ENCODE data around the gene MGAT5. TPM values are rescaled to one million over a fixed set of nuclear protein-coding genes. Genes with fewer than 3 reads are reported as not detected.

MGAT5 gene
- total and polyA plus RNA-seq, 2 donors from 2014 or later: 14.3 to 40.9 TPM

GRCh38 chr2:134398300-134398699 is 144.4 kb downstream of the MGAT5 start:
- Histone ChIP-seq H3K4me1 (ENCODE audit: control insufficient read depth in 2 of 3, insufficient read depth in 2 of 3, low read depth in 1 of 3, low read length in 3 of 3) (no peaks in the 10 kb centered on the region), H3K4me3 (ENCODE audit: low read length in 3 of 3) (no peak overlapping the region), H3K27ac (ENCODE audit: low read depth in 2 of 2, low read length in 2 of 2) (no peak overlapping the region), H3K27me3 (ENCODE audit: control insufficient read depth, insufficient read depth, low read length) (no peaks in the 10 kb centered on the region), H3K36me3 (ENCODE audit: control insufficient read depth in 2 of 3, insufficient read depth in 3 of 3, low read length in 3 of 3) (peaks cover 0 to 3% (median under 1%) of the 10 kb centered on the region in 3 donors), H3K9me3 (ENCODE audit: control insufficient read depth in 2 of 3, insufficient read depth in 1 of 3, low read length in 3 of 3) (no peaks in the 10 kb centered on the region), H3K9ac (ENCODE audit: low read length in 3 of 3) (no peak overlapping the region)
- no peak for TF ChIP-seq CTCF (IDR thresholded peaks at IDR 0.05; ENCODE audit: borderline replicate concordance, extremely low read depth, insufficient read depth)
- DNase-seq (no peak), FAIRE-seq (no peak)
- intact Hi-C loops (cut with DNase I): no loop called here

GRCh38 chr2:134399096-134399495 is 145.2 kb downstream of the MGAT5 start:
- H3K36me3 ChIP-seq (ENCODE audit: control insufficient read depth in 2 of 3, insufficient read depth in 3 of 3, low read length in 3 of 3): peaks cover 0 to 4% (median 3%) of the 10 kb centered on the region in 3 donors
- H3K9ac ChIP-seq (ENCODE audit: low read length in 3 of 3): no peak overlapping the region
- H3K4me3 ChIP-seq (ENCODE audit: low read length in 3 of 3): no peak overlapping the region
- DNase-seq (no peak), FAIRE-seq (no peak)
- no peak for TF ChIP-seq CTCF (IDR thresholded peaks at IDR 0.05; ENCODE audit: borderline replicate concordance, extremely low read depth, insufficient read depth)
- no peaks in the 10 kb centered on the region for H3K27me3 ChIP-seq (ENCODE audit: control insufficient read depth, insufficient read depth, low read length)
- H3K27ac ChIP-seq (ENCODE audit: low read depth in 2 of 2, low read length in 2 of 2): no peak overlapping the region
- no peaks in the 10 kb centered on the region for H3K9me3 ChIP-seq (ENCODE audit: control insufficient read depth in 2 of 3, insufficient read depth in 1 of 3, low read length in 3 of 3)
- intact Hi-C loops (cut with DNase I): no loop called here
- no peaks in the 10 kb centered on the region for H3K4me1 ChIP-seq (ENCODE audit: control insufficient read depth in 2 of 3, insufficient read depth in 2 of 3, low read depth in 1 of 3, low read length in 3 of 3)

- no peak for TF ChIP-seq CTCF (IDR thresholded peaks at IDR 0.05; ENCODE audit: borderline replicate concordance, extremely low read depth, insufficient read depth)
- Histone ChIP-seq H3K4me1 (ENCODE audit: control insufficient read depth in 2 of 3, insufficient read depth in 2 of 3, low read depth in 1 of 3, low read length in 3 of 3) (no peaks in the 10 kb centered on the region), H3K27me3 (ENCODE audit: control insufficient read depth, insufficient read depth, low read length) (no peaks in the 10 kb centered on the region), H3K9me3 (ENCODE audit: control insufficient read depth in 2 of 3, insufficient read depth in 1 of 3, low read length in 3 of 3) (no peaks in the 10 kb centered on the region), H3K27ac (ENCODE audit: low read depth in 2 of 2, low read length in 2 of 2) (no peak overlapping the region), H3K4me3 (ENCODE audit: low read length in 3 of 3) (no peak overlapping the region), H3K36me3 (ENCODE audit: control insufficient read depth in 2 of 3, insufficient read depth in 3 of 3, low read length in 3 of 3) (peaks cover 0 to 4% (median 3%) of the 10 kb centered on the region in 3 donors), H3K9ac (ENCODE audit: low read length in 3 of 3) (no peak overlapping the region)
- no peak for FAIRE-seq
- no peak for DNase-seq
- intact Hi-C loops (cut with DNase I): no loop called here
These were observed 147.2 kb downstream of the MGAT5 start for GRCh38 chr2:134401081-134401497.

- FAIRE-seq (no peak), DNase-seq (no peak)
- Histone ChIP-seq H3K27ac (ENCODE audit: low read depth in 2 of 2, low read length in 2 of 2) (peak overlapping the region in 1 of 2 donors; percentile 10), H3K9me3 (ENCODE audit: control insufficient read depth in 2 of 3, insufficient read depth in 1 of 3, low read length in 3 of 3) (no peaks in the 10 kb centered on the region), H3K4me1 (ENCODE audit: control insufficient read depth in 2 of 3, insufficient read depth in 2 of 3, low read depth in 1 of 3, low read length in 3 of 3) (no peaks in the 10 kb centered on the region), H3K27me3 (ENCODE audit: control insufficient read depth, insufficient read depth, low read length) (no peaks in the 10 kb centered on the region), H3K9ac (ENCODE audit: low read length in 3 of 3) (no peak overlapping the region), H3K36me3 (ENCODE audit: control insufficient read depth in 2 of 3, insufficient read depth in 3 of 3, low read length in 3 of 3) (peaks cover 0 to 4% (median 3%) of the 10 kb centered on the region in 3 donors), H3K4me3 (ENCODE audit: low read length in 3 of 3) (no peak overlapping the region)
- intact Hi-C loops (cut with DNase I): no loop called here
- TF ChIP-seq CTCF (IDR thresholded peaks at IDR 0.05; ENCODE audit: borderline replicate concordance, extremely low read depth, insufficient read depth): no peak
These were observed 147.9 kb downstream of the MGAT5 start for GRCh38 chr2:134401789-134402188.
